Measurements from ENCODE around the gene SRRM3.

DNA sequence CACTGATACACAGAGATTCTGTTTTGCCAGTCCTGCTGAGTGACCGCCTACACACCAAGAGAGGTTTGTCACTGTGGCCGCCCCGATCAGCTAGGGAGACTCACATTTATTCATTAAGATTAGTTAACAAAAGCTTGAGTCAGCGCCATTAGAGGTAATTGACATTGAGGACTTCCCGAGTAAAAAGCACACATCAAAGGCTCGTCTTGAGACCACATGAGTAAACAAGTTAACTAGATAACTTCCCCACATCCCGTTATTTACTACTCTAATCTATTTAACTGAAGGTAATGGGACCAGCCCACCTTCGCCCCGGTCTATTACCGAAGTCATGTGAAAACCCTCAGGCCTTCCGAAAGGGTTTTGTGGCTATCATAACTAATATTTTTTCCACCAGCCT is 23.0 kb downstream of the SRRM3 start:
- no peak for TF ChIP-seq CTCF (IDR thresholded peaks at IDR 0.05)
- no peak for TF ChIP-seq POLR2A (IDR thresholded peaks at IDR 0.05)

Data from heart left ventricle (tissue), 13 donors.